Psoas muscle (tissue), 8 donors: Measurements from ENCODE around the gene TRAF2. TPM values are rescaled to one million over a fixed set of nuclear protein-coding genes. Genes with fewer than 3 reads are reported as not detected.

ENCODE experiments used
- ATAC-seq, 4 donors: fragments of 200-7000 bp; cut with Tn5 transposase; one replicate each; pipeline ENCODE4 v1.9.1; 2020; ENCODE audit warnings: moderate library complexity in 3 of 4, mild to moderate bottlenecking in 2 of 4
- DNase-seq, 2 donors: peaks; one replicate each; pipeline ENCODE4 v3.0.0-alpha.2; 2020
- H3K27ac ChIP-seq: fragments of 200-600 bp; one replicate; pipeline ENCODE4 v1.8.0; 2022
- H3K27me3 ChIP-seq, 3 donors: fragments of 200-600 bp in 1 of 3; one replicate each; pipeline versions ENCODE4 v1.6.1 to v1.8.0; 2013 to 2022; ENCODE audit warnings: low read length in 2 of 3, mild to moderate bottlenecking in 2 of 3, moderate library complexity in 1 of 3; ENCODE audit not compliant: insufficient read depth in 3 of 3
- H3K36me3 ChIP-seq, 2 donors: fragments of 200-600 bp in 1 of 2; one replicate each; pipeline versions ENCODE4 v1.6.1 to v1.8.0; 2013 to 2022; ENCODE audit warnings: low read depth in 1 of 2, mild to moderate bottlenecking in 1 of 2, moderate library complexity in 1 of 2; ENCODE audit not compliant: insufficient read depth in 1 of 2
- H3K4me1 ChIP-seq: fragments of 200-600 bp; one replicate; pipeline ENCODE4 v1.8.0; 2022
- H3K4me3 ChIP-seq: fragments of 200-600 bp; one replicate; pipeline ENCODE4 v1.8.0; 2022; ENCODE audit warnings: mild to moderate bottlenecking
- H3K9me3 ChIP-seq: fragments of 200-600 bp; one replicate; pipeline ENCODE4 v1.8.0; 2022
- CTCF ChIP-seq: fragments of 200-600 bp; IDR thresholded peaks from one replicate; pipeline ENCODE4 v1.8.0; 2022; ENCODE audit warnings: antibody characterized with exemption
- WGBS, 3 donors: extraction: QIAGEN DNeasy Blood & Tissue Kit; methylation state at CpG; one replicate each; pipeline versions ENCODE4 v1.1.6 to v1.1.7; 2013; 5-methylcytosine and 5-hydroxymethylcytosine counted together
- intact Hi-C, 2 donors: fragments of 100-400 bp; cut with DNase I; formaldehyde crosslinking; loops; one replicate each; pipeline versions ENCODE4 v1.11.0 to v1.14.2; 2022
- polyA plus RNA-seq, 3 donors: library from polyadenylated mRNA; stranded (reverse); fragments of 200-250 nt; gene quantifications; one replicate each; pipeline ENCODE4 v1.2.3, GENCODE V29; 2013
- total RNA-seq, 4 donors: library from RNA; stranded (reverse); fragmentation: NEBNext Ultra II Directional in 2 of 4; extraction: Animal tissue kit (Norgen Biotek cat#: 25700) in 2 of 4; gene quantifications; one replicate each; pipeline versions ENCODE4 v1.2.1 to v1.2.4, GENCODE V29; 2021 to 2023
- donor health status: healthy with polysubstance abuse.
- donor health status: DM: no; HTN: no; CAD: no; lungs with moderate emphysema.
- donor health status: Bipolar disorder and iron deficiency.
- donor health status: healthy.
- donor health status: DM: yes; HTN: yes; CAD: no.
- donor health status: DM: no; HTN: no; CAD: no.
- donor health status: DM: no; HTN: no; CAD: no.
- donor health status: DM: yes; HTN: yes; CAD: no.

TRAF2 gene
- total and polyA plus RNA-seq, 7 donors, result 5.4 to 15.9 (median 10.3) TPM

- H3K4me3 ChIP-seq, result no peak overlapping the region
- H3K27me3 ChIP-seq, result peaks cover 0 to 1% (median 0%) of the 10 kb centered on the region in 3 donors
- H3K27ac ChIP-seq, result no peak overlapping the region
- WGBS, 3 donors, result 89 to 93% (median 90%) methylated on average over 26 to 29 of the region's 29 CpGs
- peaks cover 12% of the 10 kb centered on the region for H3K4me1 ChIP-seq
- no peaks in the 10 kb centered on the region for H3K9me3 ChIP-seq
- intact Hi-C loops, result no loop called here
- H3K36me3 ChIP-seq, result no peaks in the 10 kb centered on the region
- no peak for ATAC-seq
- TF ChIP-seq CTCF, result no peak
- no peak for DNase-seq
Observed at GRCh38 chr9:136973618-136974617, 87.6 kb downstream of the TRAF2 start.

- H3K4me1 ChIP-seq, result peaks cover 12% of the 10 kb centered on the region
- DNase-seq (no peak), ATAC-seq (no peak)
- H3K27me3 ChIP-seq, result peaks cover 0 to 3% (median 0%) of the 10 kb centered on the region in 3 donors
- H3K9me3 ChIP-seq, result no peaks in the 10 kb centered on the region
- H3K36me3 ChIP-seq, result no peaks in the 10 kb centered on the region
- no peak for TF ChIP-seq CTCF
- intact Hi-C loops, result no loop called here
- H3K27ac ChIP-seq, result no peak overlapping the region
- H3K4me3 ChIP-seq, result no peak overlapping the region
- 56 to 70% (median 64%) methylated on average over 15 of the region's 15 CpGs for WGBS, 3 donors
Observed at GRCh38 chr9:136974817-136975535, 88.7 kb downstream of the TRAF2 start.

DNA sequence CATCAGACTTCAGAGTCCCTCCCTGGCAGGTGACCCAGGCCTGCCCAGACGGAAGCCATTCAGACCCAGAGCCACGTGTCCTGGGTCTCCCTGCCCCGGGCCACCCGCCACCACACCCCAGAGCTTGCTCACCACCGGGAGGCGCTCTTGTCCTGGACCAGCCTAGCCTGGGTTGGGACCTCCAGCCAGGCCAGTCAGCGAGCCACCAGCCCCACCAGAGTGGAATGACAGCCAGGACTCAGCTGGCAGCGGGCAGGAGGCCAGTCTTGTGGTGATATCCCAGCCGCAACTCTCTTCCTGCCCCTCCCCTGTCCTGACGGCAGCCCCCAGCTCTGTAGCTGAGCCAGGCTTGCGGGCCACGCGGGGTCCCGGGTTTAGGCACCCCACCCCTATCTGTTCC, 89.3 kb downstream of the TRAF2 start:
- intact Hi-C loops, result no loop called here
- ATAC-seq (peak in 1 of 4 donors; percentile 18), DNase-seq (no peak)
- WGBS, 3 donors, result 17 to 31% (median 19%) methylated on average over 12 to 14 of the region's 14 CpGs
- peak; percentile 14 for TF ChIP-seq CTCF
- Histone ChIP-seq H3K36me3 (no peaks in the 10 kb centered on the region), H3K4me3 (no peak overlapping the region), H3K9me3 (no peaks in the 10 kb centered on the region), H3K27ac (no peak overlapping the region), H3K4me1 (peaks cover 12% of the 10 kb centered on the region), H3K27me3 (peaks cover 0 to 3% (median 0%) of the 10 kb centered on the region in 3 donors)

Other genes starting within 250 kb of the TRAF2 start
- gene EGFL7, start 223.6 kb upstream of the TRAF2 start, total RNA-seq, result 10 to 100 TPM; 47.0 to 55.3 (median 48.8) TPM
- 10 to 100 TPM; 34.7 to 73.4 (median 48.4) TPM for gene EGFL7, start 223.6 kb upstream of the TRAF2 start, polyA plus RNA-seq
- gene AGPAT2, start 199.1 kb upstream of the TRAF2 start, total RNA-seq, result 10 to 100 TPM; 15.5 to 46.3 (median 31.5) TPM
- 10 to 100 TPM; 25.9 to 66.5 (median 46.8) TPM for gene AGPAT2, start 199.1 kb upstream of the TRAF2 start, polyA plus RNA-seq
- 1 to 10 TPM; 1.4 to 2.7 (median 2.3) TPM for gene DIPK1B, start 173.9 kb upstream of the TRAF2 start, total RNA-seq
- 1 to 10 TPM; 2.2 to 5.3 (median 3.5) TPM for gene DIPK1B, start 173.9 kb upstream of the TRAF2 start, polyA plus RNA-seq
- 1 to 10 TPM in 3 of 4 donors, not detected in 1; 3.2 to 4.9 (median 4.1) TPM for gene LCN10, start 143.6 kb upstream of the TRAF2 start, total RNA-seq
- 1 to 10 TPM; 3.0 to 4.6 (median 4.0) TPM for gene LCN10, start 143.6 kb upstream of the TRAF2 start, polyA plus RNA-seq
- gene LCN6, start 138.0 kb upstream of the TRAF2 start, total RNA-seq, result 10 to 100 TPM in 1 of 4 donors, 1 to 10 TPM in 2, under 1 TPM in 1; 0.44 to 14.7 (median 5.5) TPM
- gene LCN6, start 138.0 kb upstream of the TRAF2 start, polyA plus RNA-seq, result 10 to 100 TPM; 10.7 to 15.0 (median 10.8) TPM
- 1 to 10 TPM in 1 of 4 donors, under 1 TPM in 2, not detected in 1; 0.44 to 1.5 (median 0.50) TPM for gene LCN8, start 128.3 kb upstream of the TRAF2 start, total RNA-seq
- under 1 TPM in 2 of 3 donors, not detected in 1; 0.16 to 0.17 TPM for gene LCN8, start 128.3 kb upstream of the TRAF2 start, polyA plus RNA-seq
- under 1 TPM in 1 of 4 donors, not detected in 3; 0.22 TPM for gene LCN15, start 122.0 kb upstream of the TRAF2 start, total RNA-seq
- gene LCN15, start 122.0 kb upstream of the TRAF2 start, polyA plus RNA-seq, result 1 to 10 TPM in 1 of 3 donors, under 1 TPM in 1, not detected in 1; 0.14 to 1.4 TPM
- gene TMEM141, start 95.2 kb upstream of the TRAF2 start, total RNA-seq, result 10 to 100 TPM; 32.0 to 49.1 (median 45.9) TPM
- gene TMEM141, start 95.2 kb upstream of the TRAF2 start, polyA plus RNA-seq, result 10 to 100 TPM; 49.3 to 89.1 (median 65.1) TPM
- gene CCDC183, start 90.2 kb upstream of the TRAF2 start, total RNA-seq, result not detected
- under 1 TPM in 2 of 3 donors, not detected in 1; 0.03 to 0.08 TPM for gene CCDC183, start 90.2 kb upstream of the TRAF2 start, polyA plus RNA-seq
- gene RABL6, start 78.6 kb upstream of the TRAF2 start, total RNA-seq, result 10 to 100 TPM; 74.4 to 90.5 (median 88.3) TPM
- 10 to 100 TPM; 73.0 to 82.5 (median 75.4) TPM for gene RABL6, start 78.6 kb upstream of the TRAF2 start, polyA plus RNA-seq
- gene AJM1, start 44.0 kb upstream of the TRAF2 start, total RNA-seq, result 1 to 10 TPM; 1.3 to 4.9 (median 3.5) TPM
- 1 to 10 TPM; 1.6 to 2.0 (median 1.7) TPM for gene AJM1, start 44.0 kb upstream of the TRAF2 start, polyA plus RNA-seq
- gene PHPT1, start 37.1 kb upstream of the TRAF2 start, total RNA-seq, result 100 to 1,000 TPM; 154 to 272 (median 220) TPM
- gene PHPT1, start 37.1 kb upstream of the TRAF2 start, polyA plus RNA-seq, result 100 to 1,000 TPM; 228 to 295 (median 288) TPM
- 1 to 10 TPM; 1.7 to 4.7 (median 3.1) TPM for gene MAMDC4, start 34.2 kb upstream of the TRAF2 start, total RNA-seq
- 1 to 10 TPM; 2.1 to 7.9 (median 2.4) TPM for gene MAMDC4, start 34.2 kb upstream of the TRAF2 start, polyA plus RNA-seq
- gene EDF1, start 20.2 kb upstream of the TRAF2 start, total RNA-seq, result 100 to 1,000 TPM; 254 to 371 (median 331) TPM
- gene EDF1, start 20.2 kb upstream of the TRAF2 start, polyA plus RNA-seq, result 100 to 1,000 TPM; 241 to 534 (median 365) TPM
- 100 to 1,000 TPM; 135 to 236 (median 171) TPM for gene FBXW5, start 58.2 kb downstream of the TRAF2 start, total RNA-seq
- 100 to 1,000 TPM; 202 to 261 (median 213) TPM for gene FBXW5, start 58.2 kb downstream of the TRAF2 start, polyA plus RNA-seq
- 1 to 10 TPM; 1.7 to 7.9 (median 5.9) TPM for gene C8G, start 58.7 kb downstream of the TRAF2 start, total RNA-seq
- gene C8G, start 58.7 kb downstream of the TRAF2 start, polyA plus RNA-seq, result 1 to 10 TPM; 3.4 to 6.0 (median 4.5) TPM
- gene LCN12, start 65.8 kb downstream of the TRAF2 start, total RNA-seq, result 1 to 10 TPM in 1 of 4 donors, under 1 TPM in 2, not detected in 1; 0.38 to 1.5 (median 0.48) TPM
- gene LCN12, start 65.8 kb downstream of the TRAF2 start, polyA plus RNA-seq, result under 1 TPM; 0.06 to 0.17 (median 0.13) TPM
- 100 to 1,000 TPM in 1 of 4 donors, 10 to 100 TPM in 3; 23.3 to 130 (median 74.3) TPM for gene PTGDS, start 91.0 kb downstream of the TRAF2 start, total RNA-seq
- gene PTGDS, start 91.0 kb downstream of the TRAF2 start, polyA plus RNA-seq, result 10 to 100 TPM; 29.9 to 37.9 (median 37.8) TPM
- under 1 TPM; 0.10 to 0.79 (median 0.38) TPM for gene LCNL1, start 96.5 kb downstream of the TRAF2 start, total RNA-seq
- gene LCNL1, start 96.5 kb downstream of the TRAF2 start, polyA plus RNA-seq, result under 1 TPM; 0.04 to 0.14 (median 0.06) TPM
- gene PAXX, start 105.9 kb downstream of the TRAF2 start, total RNA-seq, result 10 to 100 TPM in 3 of 4 donors, 1 to 10 TPM in 1; 9.4 to 15.6 (median 12.4) TPM
- gene PAXX, start 105.9 kb downstream of the TRAF2 start, polyA plus RNA-seq, result 10 to 100 TPM; 16.5 to 39.2 (median 25.2) TPM
- gene CLIC3, start 110.1 kb downstream of the TRAF2 start, total RNA-seq, result under 1 TPM in 3 of 4 donors, not detected in 1; 0.38 to 0.90 (median 0.54) TPM
- gene CLIC3, start 110.1 kb downstream of the TRAF2 start, polyA plus RNA-seq, result under 1 TPM; 0.55 to 0.94 (median 0.79) TPM
- gene ABCA2, start 141.7 kb downstream of the TRAF2 start, total RNA-seq, result 10 to 100 TPM; 12.2 to 23.5 (median 18.3) TPM
- 10 to 100 TPM in 1 of 3 donors, 1 to 10 TPM in 2; 6.9 to 11.1 (median 8.5) TPM for gene ABCA2, start 141.7 kb downstream of the TRAF2 start, polyA plus RNA-seq
- gene FUT7, start 145.6 kb downstream of the TRAF2 start, total RNA-seq, result under 1 TPM in 1 of 4 donors, not detected in 3; 0.08 TPM
- gene FUT7, start 145.6 kb downstream of the TRAF2 start, polyA plus RNA-seq, result under 1 TPM in 2 of 3 donors, not detected in 1; 0.01 to 0.06 TPM
- gene NPDC1, start 159.7 kb downstream of the TRAF2 start, total RNA-seq, result 10 to 100 TPM; 17.3 to 32.1 (median 22.6) TPM
- gene NPDC1, start 159.7 kb downstream of the TRAF2 start, polyA plus RNA-seq, result 10 to 100 TPM; 14.8 to 23.2 (median 17.6) TPM
- gene ENTPD2, start 167.5 kb downstream of the TRAF2 start, total RNA-seq, result 1 to 10 TPM in 2 of 4 donors, under 1 TPM in 2; 0.59 to 1.4 (median 0.95) TPM
- under 1 TPM; 0.17 to 0.29 (median 0.28) TPM for gene ENTPD2, start 167.5 kb downstream of the TRAF2 start, polyA plus RNA-seq
- gene SAPCD2, start 184.0 kb downstream of the TRAF2 start, total RNA-seq, result under 1 TPM; 0.10 to 0.15 (median 0.12) TPM
- gene SAPCD2, start 184.0 kb downstream of the TRAF2 start, polyA plus RNA-seq, result under 1 TPM in 2 of 3 donors, not detected in 1; 0.18 to 0.22 TPM
- gene UAP1L1, start 191.0 kb downstream of the TRAF2 start, total RNA-seq, result 1 to 10 TPM; 1.8 to 4.5 (median 3.0) TPM
- gene UAP1L1, start 191.0 kb downstream of the TRAF2 start, polyA plus RNA-seq, result 1 to 10 TPM; 1.5 to 2.4 (median 1.7) TPM
- gene MAN1B1, start 200.5 kb downstream of the TRAF2 start, total RNA-seq, result 10 to 100 TPM; 13.5 to 18.1 (median 14.4) TPM
- 10 to 100 TPM; 13.1 to 24.4 (median 21.8) TPM for gene MAN1B1, start 200.5 kb downstream of the TRAF2 start, polyA plus RNA-seq
- gene DPP7, start 228.2 kb downstream of the TRAF2 start, total RNA-seq, result 10 to 100 TPM; 43.2 to 75.3 (median 67.5) TPM
- 10 to 100 TPM; 34.8 to 67.7 (median 61.3) TPM for gene DPP7, start 228.2 kb downstream of the TRAF2 start, polyA plus RNA-seq